ENCODE data around the gene YES1. TPM values are rescaled to one million over a fixed set of nuclear protein-coding genes. Genes with fewer than 3 reads are reported as not detected.

YES1 gene
- total RNA-seq, 1 experiment from 2014 or later = 84.5 TPM

GRCh38 chr18:850960-851359 is 38.9 kb upstream of the YES1 start:
- H3K4me2 ChIP-seq (ENCODE audit: low read length) = no peak overlapping the region
- H3K4me3 ChIP-seq (replicated peaks in 1 of 2; ENCODE audit: low read depth in 1 of 2, low read length in 2 of 2) = no peak overlapping the region
- ChIA-PET RAD21 (ENCODE audit: low non-redundant PET in 1 of 2, low total read pairs in 2 of 2, uncharacterized antibody in 2 of 2, unreplicated experiment in 2 of 2) (no interaction called here), POLR2A (interaction anchor here (1.0 kb wide), 1 partner anchor 11 kb away, joined by 3 read pairs; no protein-coding TSS in a partner anchor), CTCF (interaction anchor here (0.6 kb wide), 1 partner anchor 111 kb away, joined by 3 read pairs; no protein-coding TSS in a partner anchor)
- H3K9ac ChIP-seq (ENCODE audit: low read length) = no peak overlapping the region
- H4K20me1 ChIP-seq (ENCODE audit: insufficient read depth) = no peaks in the 10 kb centered on the region
- H3K4me1 ChIP-seq (ENCODE audit: control insufficient read depth in 1 of 2, insufficient read depth in 2 of 2, low read length in 2 of 2) = peaks cover 5 to 13% of the 10 kb centered on the region in 2 experiments; a peak in 3 of 4 replicates
- intact Hi-C loops (cut with micrococcal nuclease) = no loop called here
- no peak for TF ChIP-seq ZFX (IDR thresholded peaks at IDR 0.05)
- TF ChIP-seq SRF (IDR thresholded peaks at IDR 0.05; ENCODE audit: low read depth) = no peak
- TF ChIP-seq ELF1 (IDR thresholded peaks at IDR 0.05; ENCODE audit: borderline replicate concordance, low read depth) = no peak
- TF ChIP-seq ATF3 (IDR thresholded peaks at IDR 0.05) = no peak
- no peak for TF ChIP-seq ZNF274 (IDR thresholded peaks at IDR 0.05; ENCODE audit: low read depth, low read length)
- TF ChIP-seq EZH2 (IDR thresholded peaks at IDR 0.05) = no peak
- TF ChIP-seq TCF7L2 (IDR thresholded peaks at IDR 0.05; ENCODE audit: borderline replicate concordance, extremely low read depth, insufficient read depth, insufficient read length) = no peak
- no peak for TF ChIP-seq POLR2AphosphoS5 (IDR thresholded peaks at IDR 0.05; ENCODE audit: low read depth, low read length)
- TF ChIP-seq, protein P1, sequence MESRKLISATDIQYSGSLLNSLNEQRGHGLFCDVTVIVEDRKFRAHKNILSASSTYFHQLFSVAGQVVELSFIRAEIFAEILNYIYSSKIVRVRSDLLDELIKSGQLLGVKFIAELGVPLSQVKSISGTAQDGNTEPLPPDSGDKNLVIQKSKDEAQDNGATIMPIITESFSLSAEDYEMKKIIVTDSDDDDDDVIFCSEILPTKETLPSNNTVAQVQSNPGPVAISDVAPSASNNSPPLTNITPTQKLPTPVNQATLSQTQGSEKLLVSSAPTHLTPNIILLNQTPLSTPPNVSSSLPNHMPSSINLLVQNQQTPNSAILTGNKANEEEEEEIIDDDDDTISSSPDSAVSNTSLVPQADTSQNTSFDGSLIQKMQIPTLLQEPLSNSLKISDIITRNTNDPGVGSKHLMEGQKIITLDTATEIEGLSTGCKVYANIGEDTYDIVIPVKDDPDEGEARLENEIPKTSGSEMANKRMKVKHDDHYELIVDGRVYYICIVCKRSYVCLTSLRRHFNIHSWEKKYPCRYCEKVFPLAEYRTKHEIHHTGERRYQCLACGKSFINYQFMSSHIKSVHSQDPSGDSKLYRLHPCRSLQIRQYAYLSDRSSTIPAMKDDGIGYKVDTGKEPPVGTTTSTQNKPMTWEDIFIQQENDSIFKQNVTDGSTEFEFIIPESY (IDR thresholded peaks at IDR 0.05; ENCODE audit: extremely low read depth, insufficient replicate concordance, low read length) = no peak
- TF ChIP-seq, protein P2, sequence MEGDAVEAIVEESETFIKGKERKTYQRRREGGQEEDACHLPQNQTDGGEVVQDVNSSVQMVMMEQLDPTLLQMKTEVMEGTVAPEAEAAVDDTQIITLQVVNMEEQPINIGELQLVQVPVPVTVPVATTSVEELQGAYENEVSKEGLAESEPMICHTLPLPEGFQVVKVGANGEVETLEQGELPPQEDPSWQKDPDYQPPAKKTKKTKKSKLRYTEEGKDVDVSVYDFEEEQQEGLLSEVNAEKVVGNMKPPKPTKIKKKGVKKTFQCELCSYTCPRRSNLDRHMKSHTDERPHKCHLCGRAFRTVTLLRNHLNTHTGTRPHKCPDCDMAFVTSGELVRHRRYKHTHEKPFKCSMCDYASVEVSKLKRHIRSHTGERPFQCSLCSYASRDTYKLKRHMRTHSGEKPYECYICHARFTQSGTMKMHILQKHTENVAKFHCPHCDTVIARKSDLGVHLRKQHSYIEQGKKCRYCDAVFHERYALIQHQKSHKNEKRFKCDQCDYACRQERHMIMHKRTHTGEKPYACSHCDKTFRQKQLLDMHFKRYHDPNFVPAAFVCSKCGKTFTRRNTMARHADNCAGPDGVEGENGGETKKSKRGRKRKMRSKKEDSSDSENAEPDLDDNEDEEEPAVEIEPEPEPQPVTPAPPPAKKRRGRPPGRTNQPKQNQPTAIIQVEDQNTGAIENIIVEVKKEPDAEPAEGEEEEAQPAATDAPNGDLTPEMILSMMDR (IDR thresholded peaks at IDR 0.05 in 2 of 3, conservative IDR thresholded peaks at IDR 0.05 in 1 of 3; ENCODE audit: borderline replicate concordance in 1 of 3, insufficient read depth in 1 of 3, low read depth in 2 of 3, low read length in 2 of 3) = no peak
- TF ChIP-seq YY1 (IDR thresholded peaks at IDR 0.05; ENCODE audit: extremely low read depth, insufficient replicate concordance, low read depth, low read length) = no peak
- TF ChIP-seq SIN3A (IDR thresholded peaks at IDR 0.05; ENCODE audit: low read depth) = no peak
- no peak for TF ChIP-seq MAX (IDR thresholded peaks at IDR 0.05)
- TF ChIP-seq POLR2A (IDR thresholded peaks at IDR 0.05; ENCODE audit: borderline replicate concordance, extremely low read depth, insufficient read depth, insufficient read length) = no peak
- no peak for TF ChIP-seq CBX3 (IDR thresholded peaks at IDR 0.05; ENCODE audit: low read depth)
- TF ChIP-seq EGR1 (IDR thresholded peaks at IDR 0.05; ENCODE audit: low read depth) = no peak
- H3K79me2 ChIP-seq (ENCODE audit: insufficient read depth, low read length) = no peaks in the 10 kb centered on the region
- H3K27me3 ChIP-seq (ENCODE audit: insufficient read depth, low read length) = no peaks in the 10 kb centered on the region
- DNase-seq (ENCODE audit: low read depth, low spot score) (no peak), ATAC-seq (no peak)
- H3K9me3 ChIP-seq (ENCODE audit: control insufficient read depth in 1 of 2, insufficient read depth in 1 of 2, low read depth in 1 of 2, low read length in 2 of 2) = no peaks in the 10 kb centered on the region
- H3K27ac ChIP-seq (ENCODE audit: low read depth, low read length) = no peak overlapping the region
- no peaks in the 10 kb centered on the region for H3K9me2 ChIP-seq (ENCODE audit: insufficient read depth)
- BruUV-seq (replicated peaks) = no TSS peak
- no peaks in the 10 kb centered on the region for H3K36me3 ChIP-seq (ENCODE audit: control insufficient read depth in 1 of 2, insufficient read depth in 2 of 2, low read length in 2 of 2)
- no peak overlapping the region for H2AFZ ChIP-seq (ENCODE audit: low read depth, low read length, poor library complexity, severe bottlenecking)
